ENCODE data around the gene MEOX2.

DNA sequence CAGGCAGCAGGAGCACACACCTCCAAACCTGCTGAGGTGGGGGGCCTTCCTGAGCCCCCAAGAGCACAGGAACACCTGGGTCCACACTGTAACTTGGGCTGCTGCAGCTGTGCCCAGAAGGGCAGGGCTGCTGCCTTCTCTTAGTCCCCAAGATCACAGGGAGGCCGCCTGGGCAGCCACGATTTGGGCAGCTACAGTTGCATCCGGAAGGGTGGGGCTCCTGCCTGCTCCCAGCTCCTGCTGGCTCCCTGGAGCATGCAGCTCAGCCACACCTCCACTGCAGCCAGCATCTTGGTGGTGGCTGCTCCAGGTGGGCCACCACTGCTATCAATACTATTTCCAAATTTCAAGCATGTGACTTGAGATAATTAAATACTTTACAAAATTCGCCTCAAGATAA is 86.2 kb downstream of the MEOX2 start:
- TF ChIP-seq, protein P1, sequence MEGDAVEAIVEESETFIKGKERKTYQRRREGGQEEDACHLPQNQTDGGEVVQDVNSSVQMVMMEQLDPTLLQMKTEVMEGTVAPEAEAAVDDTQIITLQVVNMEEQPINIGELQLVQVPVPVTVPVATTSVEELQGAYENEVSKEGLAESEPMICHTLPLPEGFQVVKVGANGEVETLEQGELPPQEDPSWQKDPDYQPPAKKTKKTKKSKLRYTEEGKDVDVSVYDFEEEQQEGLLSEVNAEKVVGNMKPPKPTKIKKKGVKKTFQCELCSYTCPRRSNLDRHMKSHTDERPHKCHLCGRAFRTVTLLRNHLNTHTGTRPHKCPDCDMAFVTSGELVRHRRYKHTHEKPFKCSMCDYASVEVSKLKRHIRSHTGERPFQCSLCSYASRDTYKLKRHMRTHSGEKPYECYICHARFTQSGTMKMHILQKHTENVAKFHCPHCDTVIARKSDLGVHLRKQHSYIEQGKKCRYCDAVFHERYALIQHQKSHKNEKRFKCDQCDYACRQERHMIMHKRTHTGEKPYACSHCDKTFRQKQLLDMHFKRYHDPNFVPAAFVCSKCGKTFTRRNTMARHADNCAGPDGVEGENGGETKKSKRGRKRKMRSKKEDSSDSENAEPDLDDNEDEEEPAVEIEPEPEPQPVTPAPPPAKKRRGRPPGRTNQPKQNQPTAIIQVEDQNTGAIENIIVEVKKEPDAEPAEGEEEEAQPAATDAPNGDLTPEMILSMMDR (IDR thresholded peaks at IDR 0.05), result no peak
- no peak for TF ChIP-seq POLR2A (IDR thresholded peaks at IDR 0.05)

Data from right lobe of liver (tissue), 4 donors.